ENCODE data around the gene C11orf54. TPM values are rescaled to one million over a fixed set of nuclear protein-coding genes. Genes with fewer than 3 reads are reported as not detected.

Gene C11orf54
- total RNA-seq, 1 donor from 2014 or later: 19.7 TPM

- TF ChIP-seq, protein P1, sequence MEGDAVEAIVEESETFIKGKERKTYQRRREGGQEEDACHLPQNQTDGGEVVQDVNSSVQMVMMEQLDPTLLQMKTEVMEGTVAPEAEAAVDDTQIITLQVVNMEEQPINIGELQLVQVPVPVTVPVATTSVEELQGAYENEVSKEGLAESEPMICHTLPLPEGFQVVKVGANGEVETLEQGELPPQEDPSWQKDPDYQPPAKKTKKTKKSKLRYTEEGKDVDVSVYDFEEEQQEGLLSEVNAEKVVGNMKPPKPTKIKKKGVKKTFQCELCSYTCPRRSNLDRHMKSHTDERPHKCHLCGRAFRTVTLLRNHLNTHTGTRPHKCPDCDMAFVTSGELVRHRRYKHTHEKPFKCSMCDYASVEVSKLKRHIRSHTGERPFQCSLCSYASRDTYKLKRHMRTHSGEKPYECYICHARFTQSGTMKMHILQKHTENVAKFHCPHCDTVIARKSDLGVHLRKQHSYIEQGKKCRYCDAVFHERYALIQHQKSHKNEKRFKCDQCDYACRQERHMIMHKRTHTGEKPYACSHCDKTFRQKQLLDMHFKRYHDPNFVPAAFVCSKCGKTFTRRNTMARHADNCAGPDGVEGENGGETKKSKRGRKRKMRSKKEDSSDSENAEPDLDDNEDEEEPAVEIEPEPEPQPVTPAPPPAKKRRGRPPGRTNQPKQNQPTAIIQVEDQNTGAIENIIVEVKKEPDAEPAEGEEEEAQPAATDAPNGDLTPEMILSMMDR (IDR thresholded peaks at IDR 0.05; ENCODE audit: insufficient read depth, low read length, severe bottlenecking): peak; percentile 59
- no peak for FAIRE-seq
Observed at GRCh38 chr11:93784145-93784934, 42.9 kb downstream of the C11orf54 start, which contains the start of gene MED17. TSS of gene MED17 (plus strand) at chr11:93784282. CDS start at chr11:93784514, 232 bp downstream.

DNA sequence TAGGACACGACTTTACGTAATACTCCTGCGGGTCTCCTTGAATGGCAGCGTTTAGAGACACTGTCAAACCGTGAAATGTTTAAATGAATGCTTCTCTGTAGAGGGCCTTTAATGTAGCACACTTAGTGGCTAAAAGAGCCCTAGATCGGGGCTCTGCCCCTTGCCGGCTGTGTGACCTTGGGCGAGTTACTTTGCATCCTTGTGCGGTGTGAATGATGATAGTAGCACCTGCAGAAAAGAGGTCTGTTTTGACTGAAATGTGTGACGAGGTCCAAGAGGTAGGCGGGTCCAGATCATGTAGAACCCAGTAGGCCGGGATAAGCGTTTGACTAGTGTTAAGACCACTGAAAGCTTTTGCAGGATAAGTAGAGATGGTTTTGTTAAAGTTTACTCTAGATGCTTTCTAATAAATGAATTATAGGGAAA is 43.5 kb downstream of the C11orf54 start:
- H3K36me3 ChIP-seq (ENCODE audit: control insufficient read depth, insufficient read depth, low read length): peaks cover 4% of the 10 kb centered on the region
- TF ChIP-seq, protein P1 (IDR thresholded peaks at IDR 0.05; ENCODE audit: insufficient read depth, low read length, severe bottlenecking): no peak
- no peaks in the 10 kb centered on the region for H3K27me3 ChIP-seq (ENCODE audit: control insufficient read depth, insufficient read depth, low read length)
- H3K4me3 ChIP-seq (ENCODE audit: low read depth, low read length): peak overlapping the region; percentile 87
- no peak for DNase-seq (ENCODE audit: low read depth)
- no peak for FAIRE-seq

More at GRCh38 chr11:93784145-93784934, 42.9 kb downstream of the C11orf54 start, which contains the start of gene MED17:
- H3K4me3 ChIP-seq (ENCODE audit: low read depth, low read length): peak within 1 kb of the TSS; percentile 87
- H3K27me3 ChIP-seq (ENCODE audit: control insufficient read depth, insufficient read depth, low read length): no peaks in the 10 kb centered on the region
- H3K36me3 ChIP-seq (ENCODE audit: control insufficient read depth, insufficient read depth, low read length): peaks cover 2% of the 10 kb centered on the region
- DNase-seq (ENCODE audit: low read depth): peak; percentile 86

- H3K27me3 ChIP-seq (ENCODE audit: control insufficient read depth, insufficient read depth, low read length): no peaks in the 10 kb centered on the region
- no peak for FAIRE-seq
- TF ChIP-seq, protein P1 (IDR thresholded peaks at IDR 0.05; ENCODE audit: insufficient read depth, low read length, severe bottlenecking): no peak
- H3K36me3 ChIP-seq (ENCODE audit: control insufficient read depth, insufficient read depth, low read length): peaks cover 11% of the 10 kb centered on the region
- no peak overlapping the region for H3K4me3 ChIP-seq (ENCODE audit: low read depth, low read length)
- no peak for DNase-seq (ENCODE audit: low read depth)
Observed at GRCh38 chr11:93791493-93791892, 50.0 kb downstream of the C11orf54 start.

DNA sequence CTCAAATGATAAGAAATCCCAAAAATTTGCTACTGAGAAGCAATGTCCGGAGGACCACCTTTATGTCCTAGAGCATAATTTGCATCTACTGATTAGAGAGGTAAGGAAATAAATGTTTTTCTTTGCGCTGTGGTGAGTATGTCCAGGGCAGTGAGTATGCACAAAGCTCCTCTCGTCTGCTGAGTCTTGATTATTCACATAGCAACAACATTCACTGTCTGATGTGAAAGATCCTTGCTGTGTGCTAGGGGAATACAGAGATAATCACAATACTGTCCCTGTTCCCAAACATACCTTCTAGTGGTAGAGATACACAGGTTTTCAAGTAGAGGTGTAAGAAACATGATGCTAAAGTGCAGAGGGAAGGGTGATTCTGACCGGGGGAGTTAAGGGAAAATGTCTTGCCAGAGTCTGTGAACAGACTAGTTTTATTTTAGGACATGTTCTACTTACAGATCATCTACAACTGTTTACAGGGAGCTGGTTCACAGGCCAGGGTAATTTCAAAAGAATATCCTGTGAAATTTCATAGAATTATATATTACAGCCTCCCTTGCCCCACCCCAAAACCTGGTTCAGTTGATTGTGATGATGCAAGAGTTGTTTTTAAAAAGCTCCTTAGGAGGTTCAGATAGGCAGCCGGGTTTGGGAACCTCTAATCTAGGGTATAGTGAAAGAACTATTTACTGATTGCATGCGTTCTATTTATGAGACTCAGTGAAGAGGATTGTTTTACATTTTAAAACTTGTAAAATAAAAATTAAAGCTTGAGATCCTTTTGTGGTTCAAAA is 55.2 kb downstream of the C11orf54 start:
- Histone ChIP-seq H3K27me3 (ENCODE audit: control insufficient read depth, insufficient read depth, low read length) (no peaks in the 10 kb centered on the region), H3K4me3 (ENCODE audit: low read depth, low read length) (no peak overlapping the region), H3K36me3 (ENCODE audit: control insufficient read depth, insufficient read depth, low read length) (peaks cover 14% of the 10 kb centered on the region)
- TF ChIP-seq, protein P1 (IDR thresholded peaks at IDR 0.05; ENCODE audit: insufficient read depth, low read length, severe bottlenecking): no peak
- no peak for DNase-seq (ENCODE audit: low read depth)
- no peak for FAIRE-seq

- FAIRE-seq (no peak), DNase-seq (ENCODE audit: low read depth) (no peak)
- Histone ChIP-seq H3K4me3 (ENCODE audit: low read depth, low read length) (no peak overlapping the region), H3K27me3 (ENCODE audit: control insufficient read depth, insufficient read depth, low read length) (no peaks in the 10 kb centered on the region), H3K36me3 (ENCODE audit: control insufficient read depth, insufficient read depth, low read length) (peaks cover 15% of the 10 kb centered on the region)
- TF ChIP-seq, protein P1 (IDR thresholded peaks at IDR 0.05; ENCODE audit: insufficient read depth, low read length, severe bottlenecking): no peak
Observed at GRCh38 chr11:93801366-93801765, 59.9 kb downstream of the C11orf54 start.
